Neural cell (in vitro differentiated cells): Measurements from ENCODE around the gene VWA7.

Experiments
- CTCF ChIP-seq: fragments of 450-650 bp; IDR thresholded peaks from 2 replicates; pipeline ENCODE4 v1.5.1; 2014; ENCODE audit warnings: antibody characterized with exemption, mild to moderate bottlenecking, moderate library complexity; ENCODE audit not compliant: poor library complexity, severe bottlenecking
- EZH2 ChIP-seq: fragments of 200-600, 300-800 bp; shearing (Covaris generic), sonication (generic); IDR thresholded peaks from 2 replicates; pipeline ENCODE4 v1.6.1; 2014; ENCODE audit warnings: antibody characterized with exemption, low read length, borderline replicate concordance, mild to moderate bottlenecking; ENCODE audit not compliant: insufficient read depth, poor library complexity, severe bottlenecking
- SMC3 ChIP-seq: fragments of 450-650 bp; conservative IDR thresholded peaks from 2 replicates; pipeline ENCODE4 v1.6.1; 2014; ENCODE audit warnings: antibody characterized with exemption, mild to moderate bottlenecking, moderate library complexity; ENCODE audit not compliant: poor library complexity
- TAF1 ChIP-seq: IDR thresholded peaks from 2 replicates; pipeline ENCODE4 v1.6.1; 2012; ENCODE audit warnings: low read depth

- TF ChIP-seq CTCF (no peak), TAF1 (no peak), EZH2 (no peak), SMC3 (no peak)
Observed at GRCh38 chr6:31794866-31795615, 17.9 kb upstream of the VWA7 start.
